HEK293 (cell line): ENCODE results near the gene CENPX.

Experiments
- CTCF ChIA-PET: fragments of 350-600 bp; formaldehyde crosslinking; extraction: SDS; loops from one replicate; lab custom pipeline; 2021; ENCODE audit warnings: antibody characterized with exemption; lab: Yijun Ruan, JAX
- POLR2A ChIA-PET: fragments of 300-600 bp; formaldehyde crosslinking; extraction: SDS; loops from one replicate; lab custom pipeline; 2020; ENCODE audit warnings: antibody characterized with exemption, inconsistent platforms; lab: Yijun Ruan, JAX
- H3K27ac ChIP-seq: fragments of 200-500 bp; sonication (Bioruptor generic); 2 replicates; pipeline ENCODE4 v1.5.1; 2014; ENCODE audit warnings: low read depth, low read length, control low read depth, inconsistent platforms; ENCODE audit errors: extremely low read depth
- H3K36me3 ChIP-seq, 2 experiments: fragments of 200-500 bp in 1 of 2; sonication (Bioruptor generic) in 1 of 2; 1 replicate in 1 of 2; 2 replicates in 1 of 2; pipeline ENCODE4 v1.5.1; 2014 to 2017; ENCODE audit warnings: inconsistent platforms in 2 of 2, low read length in 2 of 2; ENCODE audit not compliant: control insufficient read depth in 2 of 2, insufficient read depth in 1 of 2
- H3K4me1 ChIP-seq: fragments of 200-500 bp; sonication (Bioruptor generic); 2 replicates; pipeline ENCODE4 v1.5.1; 2014; ENCODE audit warnings: mild to moderate bottlenecking, low read length, inconsistent platforms; ENCODE audit not compliant: control insufficient read depth, insufficient read depth
- H3K4me3 ChIP-seq: 2 replicates; pipeline ENCODE4 v1.5.1; 2011; ENCODE audit warnings: low read depth, mild to moderate bottlenecking, control low read depth, low read length, moderate library complexity
- H3K9me3 ChIP-seq: fragments of 200-500 bp; sonication (Bioruptor generic); 2 replicates; pipeline ENCODE4 v1.5.1; 2014; ENCODE audit warnings: low read depth, low read length, inconsistent platforms; ENCODE audit not compliant: control insufficient read depth, insufficient read depth
- GLIS1 ChIP-seq: fragments of 450-650 bp; formaldehyde crosslinking; IDR thresholded peaks from 2 replicates; pipeline ENCODE4 v1.5.1; 2016; ENCODE audit warnings: missing biosample characterization, missing genetic modification characterization
- IKZF3 ChIP-seq: fragments of 450-650 bp; IDR thresholded peaks from 2 replicates; pipeline ENCODE4 v1.5.0; 2018; ENCODE audit warnings: missing biosample characterization, mild to moderate bottlenecking, missing genetic modification characterization, moderate library complexity
- KLF10 ChIP-seq: fragments of 450-650 bp; IDR thresholded peaks from 2 replicates; pipeline ENCODE4 v1.5.1; 2018; ENCODE audit warnings: missing biosample characterization, mild to moderate bottlenecking, missing genetic modification characterization
- KLF9 ChIP-seq: fragments of 450-650 bp; formaldehyde crosslinking; IDR thresholded peaks from 2 replicates; pipeline ENCODE4 v1.5.1; 2016; ENCODE audit warnings: missing biosample characterization, missing genetic modification characterization, low read depth
- MZF1 ChIP-seq: fragments of 450-650 bp; formaldehyde crosslinking; IDR thresholded peaks from 2 replicates; pipeline ENCODE4 v1.5.1; 2017; ENCODE audit warnings: missing biosample characterization, missing genetic modification characterization, borderline replicate concordance
- SP2 ChIP-seq: fragments of 450-650 bp; formaldehyde crosslinking; IDR thresholded peaks from 2 replicates; pipeline ENCODE4 v1.5.1; 2016; ENCODE audit warnings: missing biosample characterization, missing genetic modification characterization
- SP3 ChIP-seq: fragments of 450-650 bp; formaldehyde crosslinking; IDR thresholded peaks from 2 replicates; pipeline ENCODE4 v1.5.1; 2016; ENCODE audit warnings: missing biosample characterization, missing genetic modification characterization
- SP7 ChIP-seq: fragments of 450-650 bp; formaldehyde crosslinking; IDR thresholded peaks from 2 replicates; pipeline ENCODE4 v1.5.1; 2016; ENCODE audit warnings: missing biosample characterization, missing genetic modification characterization
- ZBTB7A ChIP-seq: fragments of 450-650 bp; formaldehyde crosslinking; IDR thresholded peaks from 2 replicates; pipeline ENCODE4 v1.5.1; 2016; ENCODE audit warnings: low read depth, missing biosample characterization, missing genetic modification characterization
- ZFP69B ChIP-seq: fragments of 450-650 bp; formaldehyde crosslinking; IDR thresholded peaks from 2 replicates; pipeline ENCODE4 v1.5.1; 2016; ENCODE audit warnings: missing biosample characterization, missing genetic modification characterization
- ZIC2 ChIP-seq: fragments of 450-650 bp; formaldehyde crosslinking; IDR thresholded peaks from 2 replicates; pipeline ENCODE4 v1.5.1; 2016; ENCODE audit warnings: missing biosample characterization, missing genetic modification characterization
- ZNF23 ChIP-seq: fragments of 450-650 bp; formaldehyde crosslinking; IDR thresholded peaks from 2 replicates; pipeline ENCODE4 v1.5.1; 2016; ENCODE audit warnings: missing biosample characterization, missing genetic modification characterization, borderline replicate concordance
- ZNF24 ChIP-seq: fragments of 450-650 bp; formaldehyde crosslinking; IDR thresholded peaks from 2 replicates; pipeline ENCODE4 v1.5.1; 2016; ENCODE audit warnings: missing biosample characterization, missing genetic modification characterization
- ZNF366 ChIP-seq: fragments of 450-650 bp; formaldehyde crosslinking; conservative IDR thresholded peaks from 2 replicates; pipeline ENCODE4 v1.5.1; 2016; ENCODE audit warnings: missing biosample characterization, missing genetic modification characterization
- ZNF544 ChIP-seq: fragments of 450-650 bp; formaldehyde crosslinking; IDR thresholded peaks from 2 replicates; pipeline ENCODE4 v1.5.0; 2017; ENCODE audit warnings: missing biosample characterization, missing genetic modification characterization
- ZNF600 ChIP-seq: fragments of 450-650 bp; formaldehyde crosslinking; IDR thresholded peaks from 2 replicates; pipeline ENCODE4 v1.5.1; 2016; ENCODE audit warnings: missing biosample characterization, missing genetic modification characterization
- ZNF623 ChIP-seq: fragments of 450-650 bp; formaldehyde crosslinking; IDR thresholded peaks from 2 replicates; pipeline ENCODE4 v1.5.1; 2016; ENCODE audit warnings: missing biosample characterization, missing genetic modification characterization
- ZNF785 ChIP-seq: fragments of 450-650 bp; formaldehyde crosslinking; IDR thresholded peaks from 2 replicates; pipeline ENCODE4 v1.5.1; 2016; ENCODE audit warnings: missing biosample characterization, missing genetic modification characterization
- TF ChIP-seq, protein P1 (sequence below): fragments of 450-650 bp; formaldehyde crosslinking; IDR thresholded peaks from 2 replicates; pipeline ENCODE4 v1.5.1; 2016; ENCODE audit warnings: missing biosample characterization, missing genetic modification characterization, borderline replicate concordance
- TF ChIP-seq, protein P2 (sequence below): fragments of 450-650 bp; formaldehyde crosslinking; IDR thresholded peaks from 2 replicates; pipeline ENCODE4 v1.5.1; 2016; ENCODE audit warnings: missing biosample characterization, missing genetic modification characterization
- TF ChIP-seq, protein P3 (sequence below): sonication (generic); formaldehyde crosslinking; IDR thresholded peaks from 2 replicates; pipeline ENCODE4 v1.8.1; 2022; ENCODE audit warnings: mild to moderate bottlenecking, moderate library complexity, missing genetic modification reagents
- TF ChIP-seq, protein P4 (sequence below): fragments of 450-650 bp; formaldehyde crosslinking; IDR thresholded peaks from 2 replicates; pipeline ENCODE4 v1.5.1; 2017; ENCODE audit warnings: missing biosample characterization, missing genetic modification characterization
- TF ChIP-seq, protein P5 (sequence below): fragments of 450-650 bp; formaldehyde crosslinking; IDR thresholded peaks from 2 replicates; pipeline ENCODE4 v1.5.1; 2016; ENCODE audit warnings: missing biosample characterization, missing genetic modification characterization

CENPX gene

DNA sequence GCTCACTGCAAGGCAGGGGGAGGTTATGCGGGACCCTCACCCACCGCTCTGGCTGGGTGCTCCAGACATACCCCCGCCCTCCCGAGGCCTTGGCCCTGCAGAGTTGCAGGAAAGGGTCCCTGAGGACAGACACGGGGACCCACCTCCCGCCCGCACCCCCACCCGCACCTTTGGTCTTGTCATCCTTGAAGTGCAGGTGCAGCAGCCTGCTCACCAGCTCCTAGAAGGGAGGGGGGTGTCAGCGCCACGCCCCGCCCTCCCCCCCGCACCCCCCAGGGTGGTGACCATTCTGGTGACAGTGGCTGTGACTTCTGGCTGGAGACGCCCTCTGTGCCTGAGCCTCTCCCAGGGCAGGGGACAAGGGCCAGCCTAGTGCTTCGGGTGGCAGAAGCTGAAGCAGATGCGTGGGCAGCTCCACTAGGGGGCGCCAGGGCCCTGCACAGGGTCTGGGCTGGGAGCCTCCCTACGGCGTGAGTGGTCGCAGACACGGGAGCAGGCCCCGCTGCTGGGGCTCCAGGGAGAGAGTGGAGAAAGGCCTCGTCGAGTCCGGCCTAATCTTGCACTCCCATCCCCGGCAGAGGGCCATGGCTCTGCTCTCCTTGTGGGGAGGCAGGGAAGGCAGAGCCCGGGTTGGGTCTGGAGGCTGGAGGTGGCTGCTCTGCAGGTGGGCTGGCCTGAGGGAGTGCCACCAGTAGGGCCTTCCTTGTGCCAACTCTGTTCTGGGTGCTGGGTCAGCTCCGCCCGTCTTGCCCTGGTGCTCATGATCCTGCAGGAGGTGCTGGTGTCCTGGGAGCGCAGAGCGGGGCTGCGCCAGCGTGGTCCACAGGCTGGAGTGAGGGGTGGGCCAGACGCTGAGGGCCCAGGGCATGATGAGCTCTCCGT, 2.7 kb downstream of the CENPX start (continued):
- TF ChIP-seq ZNF366 (tag by site-specific recombination) (no peak), ZNF623 (no peak)
- TF ChIP-seq, protein P1, sequence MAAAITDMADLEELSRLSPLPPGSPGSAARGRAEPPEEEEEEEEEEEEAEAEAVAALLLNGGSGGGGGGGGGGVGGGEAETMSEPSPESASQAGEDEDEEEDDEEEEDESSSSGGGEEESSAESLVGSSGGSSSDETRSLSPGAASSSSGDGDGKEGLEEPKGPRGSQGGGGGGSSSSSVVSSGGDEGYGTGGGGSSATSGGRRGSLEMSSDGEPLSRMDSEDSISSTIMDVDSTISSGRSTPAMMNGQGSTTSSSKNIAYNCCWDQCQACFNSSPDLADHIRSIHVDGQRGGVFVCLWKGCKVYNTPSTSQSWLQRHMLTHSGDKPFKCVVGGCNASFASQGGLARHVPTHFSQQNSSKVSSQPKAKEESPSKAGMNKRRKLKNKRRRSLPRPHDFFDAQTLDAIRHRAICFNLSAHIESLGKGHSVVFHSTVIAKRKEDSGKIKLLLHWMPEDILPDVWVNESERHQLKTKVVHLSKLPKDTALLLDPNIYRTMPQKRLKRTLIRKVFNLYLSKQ (tag by site-specific recombination) = no peak
- TF ChIP-seq, protein P2, sequence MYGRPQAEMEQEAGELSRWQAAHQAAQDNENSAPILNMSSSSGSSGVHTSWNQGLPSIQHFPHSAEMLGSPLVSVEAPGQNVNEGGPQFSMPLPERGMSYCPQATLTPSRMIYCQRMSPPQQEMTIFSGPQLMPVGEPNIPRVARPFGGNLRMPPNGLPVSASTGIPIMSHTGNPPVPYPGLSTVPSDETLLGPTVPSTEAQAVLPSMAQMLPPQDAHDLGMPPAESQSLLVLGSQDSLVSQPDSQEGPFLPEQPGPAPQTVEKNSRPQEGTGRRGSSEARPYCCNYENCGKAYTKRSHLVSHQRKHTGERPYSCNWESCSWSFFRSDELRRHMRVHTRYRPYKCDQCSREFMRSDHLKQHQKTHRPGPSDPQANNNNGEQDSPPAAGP (tag by site-specific recombination) = no peak

DNA sequence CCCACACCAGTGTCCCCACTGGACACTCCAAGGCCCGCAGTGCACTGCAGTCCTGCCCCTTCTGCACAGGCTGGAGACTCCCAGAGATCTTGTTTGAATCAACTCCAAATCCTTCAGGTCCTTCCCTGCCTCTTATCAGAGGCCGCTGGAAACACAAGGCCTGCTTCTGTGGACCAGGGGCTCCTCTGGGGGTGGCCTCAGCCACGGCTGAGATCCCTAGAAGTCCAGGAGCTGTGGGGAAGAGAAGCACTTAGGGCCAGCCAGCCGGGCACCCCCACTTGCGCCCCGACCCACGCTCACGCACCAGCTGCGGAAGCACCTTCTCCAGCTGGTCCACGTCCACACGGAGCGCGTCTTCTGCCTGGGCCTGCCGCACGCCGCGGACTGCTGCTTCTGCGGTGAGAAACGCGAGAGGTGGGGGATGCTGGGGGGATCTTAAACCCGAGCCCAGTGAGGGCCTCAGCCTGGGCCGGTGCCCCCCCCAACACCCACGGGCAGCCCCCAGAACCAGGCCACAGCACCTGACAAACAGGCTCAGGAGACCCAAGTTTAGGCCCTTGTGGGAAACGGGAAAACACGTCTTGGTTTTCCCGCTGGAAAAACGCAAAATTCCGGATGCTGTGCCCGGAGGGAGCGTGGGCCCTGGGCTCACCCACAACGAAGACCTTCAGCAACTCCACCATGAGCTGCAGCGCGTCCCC, 3.5 kb downstream of the CENPX start:
- peaks cover 5% of the 10 kb centered on the region for H3K4me1 ChIP-seq

DNA sequence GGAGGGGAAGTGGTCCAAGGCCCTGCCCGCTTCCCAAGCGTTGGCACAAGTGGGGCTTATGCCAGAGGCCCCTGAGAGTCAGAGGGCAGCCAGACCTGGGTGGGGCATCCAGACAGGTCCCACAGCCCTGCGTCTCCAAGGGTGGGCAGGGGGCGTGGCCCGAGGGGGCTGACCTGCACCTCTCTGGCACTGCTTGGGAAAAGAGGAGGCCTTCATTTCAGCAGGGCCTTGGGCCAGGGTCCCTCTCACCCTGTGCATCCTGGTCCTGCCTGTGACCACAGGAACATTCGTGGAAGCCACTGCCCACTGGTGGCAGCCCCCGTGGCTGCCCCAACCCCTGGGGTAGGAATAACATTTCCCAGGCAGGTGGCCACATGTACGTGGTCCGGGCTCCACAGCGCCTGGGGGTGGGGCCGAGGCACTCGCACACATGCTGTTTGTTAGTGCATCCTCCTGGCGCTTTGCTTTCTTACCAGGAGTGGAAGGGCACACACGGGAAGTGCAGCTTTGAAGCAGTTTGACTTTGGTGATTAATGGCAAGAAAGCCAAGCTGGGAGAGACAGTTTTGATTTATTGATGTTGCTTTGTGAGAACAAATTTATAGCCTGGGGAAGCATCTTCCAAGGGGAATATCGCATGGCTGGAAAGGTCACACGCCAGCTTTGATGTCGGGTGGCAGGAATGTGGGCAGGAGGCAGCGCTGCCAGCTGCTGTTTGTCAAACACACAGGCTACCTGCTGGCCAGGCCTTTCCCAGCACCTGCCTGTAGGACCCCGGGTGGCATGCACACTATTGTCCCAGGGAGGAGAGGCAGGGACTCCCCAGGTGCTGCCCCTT, 4.3 kb downstream of the CENPX start:
- no peaks in the 10 kb centered on the region; the same call in 1 of the 2 replicates for H3K4me1 ChIP-seq
- H3K36me3 ChIP-seq = peaks cover 0 to 20% of the 10 kb centered on the region in 2 experiments; a peak in 1 of 3 replicates
- no peak overlapping the region for H3K4me3 ChIP-seq
- ChIA-PET CTCF (interaction anchor here (0.7 to 7.6 kb wide), 9 partner anchors 13 to 298 kb away, joined by 3 to 105 read pairs (median 3); partner anchors contain the start of genes NOTUM and RAC3), POLR2A (interaction anchor here (0.5 to 4.7 kb wide), 3 partner anchors 14 to 213 kb away, joined by 4 to 13 read pairs (median 4); no protein-coding TSS in a partner anchor)
- H3K27ac ChIP-seq = no peak overlapping the region
- TF ChIP-seq ZNF785 (no peak), SP3 (tag by site-specific recombination) (0 out of 2 replicates have a peak, but pooled peaks have one; percentile 12), ZIC2 (tag by site-specific recombination) (peak; percentile 32; the same call in 1 of the 2 replicates), ZNF600 (tag by site-specific recombination) (0 out of 2 replicates have a peak, but pooled peaks have one; percentile 29), SP2 (tag by site-specific recombination) (peak; percentile 26; the same call in 1 of the 2 replicates), SP7 (tag by site-specific recombination) (no peak), GLIS1 (tag by site-specific recombination) (0 out of 2 replicates have a peak, but pooled peaks have one; percentile 7), ZBTB7A (tag by site-specific recombination) (0 out of 2 replicates have a peak, but pooled peaks have one; percentile 5), ZNF24 (tag by site-specific recombination) (no peak), MZF1 (tag by site-specific recombination) (no peak), ZFP69B (tag by site-specific recombination) (no peak), KLF9 (tag by site-specific recombination) (peak; percentile 50; the same call in 1 of the 2 replicates)
- TF ChIP-seq, protein P3, sequence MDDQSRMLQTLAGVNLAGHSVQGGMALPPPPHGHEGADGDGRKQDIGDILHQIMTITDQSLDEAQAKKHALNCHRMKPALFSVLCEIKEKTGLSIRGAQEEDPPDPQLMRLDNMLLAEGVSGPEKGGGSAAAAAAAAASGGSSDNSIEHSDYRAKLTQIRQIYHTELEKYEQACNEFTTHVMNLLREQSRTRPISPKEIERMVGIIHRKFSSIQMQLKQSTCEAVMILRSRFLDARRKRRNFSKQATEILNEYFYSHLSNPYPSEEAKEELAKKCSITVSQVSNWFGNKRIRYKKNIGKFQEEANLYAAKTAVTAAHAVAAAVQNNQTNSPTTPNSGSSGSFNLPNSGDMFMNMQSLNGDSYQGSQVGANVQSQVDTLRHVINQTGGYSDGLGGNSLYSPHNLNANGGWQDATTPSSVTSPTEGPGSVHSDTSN (CRISPR knock-in tag) = peak; percentile 44; the same call in 1 of the 2 replicates
- TF ChIP-seq, protein P4, sequence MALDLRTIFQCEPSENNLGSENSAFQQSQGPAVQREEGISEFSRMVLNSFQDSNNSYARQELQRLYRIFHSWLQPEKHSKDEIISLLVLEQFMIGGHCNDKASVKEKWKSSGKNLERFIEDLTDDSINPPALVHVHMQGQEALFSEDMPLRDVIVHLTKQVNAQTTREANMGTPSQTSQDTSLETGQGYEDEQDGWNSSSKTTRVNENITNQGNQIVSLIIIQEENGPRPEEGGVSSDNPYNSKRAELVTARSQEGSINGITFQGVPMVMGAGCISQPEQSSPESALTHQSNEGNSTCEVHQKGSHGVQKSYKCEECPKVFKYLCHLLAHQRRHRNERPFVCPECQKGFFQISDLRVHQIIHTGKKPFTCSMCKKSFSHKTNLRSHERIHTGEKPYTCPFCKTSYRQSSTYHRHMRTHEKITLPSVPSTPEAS (tag by site-specific recombination) = peak; percentile 13; the same call in 1 of the 2 replicates
- TF ChIP-seq, protein P5, sequence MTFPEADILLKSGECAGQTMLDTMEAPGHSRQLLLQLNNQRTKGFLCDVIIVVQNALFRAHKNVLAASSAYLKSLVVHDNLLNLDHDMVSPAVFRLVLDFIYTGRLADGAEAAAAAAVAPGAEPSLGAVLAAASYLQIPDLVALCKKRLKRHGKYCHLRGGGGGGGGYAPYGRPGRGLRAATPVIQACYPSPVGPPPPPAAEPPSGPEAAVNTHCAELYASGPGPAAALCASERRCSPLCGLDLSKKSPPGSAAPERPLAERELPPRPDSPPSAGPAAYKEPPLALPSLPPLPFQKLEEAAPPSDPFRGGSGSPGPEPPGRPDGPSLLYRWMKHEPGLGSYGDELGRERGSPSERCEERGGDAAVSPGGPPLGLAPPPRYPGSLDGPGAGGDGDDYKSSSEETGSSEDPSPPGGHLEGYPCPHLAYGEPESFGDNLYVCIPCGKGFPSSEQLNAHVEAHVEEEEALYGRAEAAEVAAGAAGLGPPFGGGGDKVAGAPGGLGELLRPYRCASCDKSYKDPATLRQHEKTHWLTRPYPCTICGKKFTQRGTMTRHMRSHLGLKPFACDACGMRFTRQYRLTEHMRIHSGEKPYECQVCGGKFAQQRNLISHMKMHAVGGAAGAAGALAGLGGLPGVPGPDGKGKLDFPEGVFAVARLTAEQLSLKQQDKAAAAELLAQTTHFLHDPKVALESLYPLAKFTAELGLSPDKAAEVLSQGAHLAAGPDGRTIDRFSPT (tag by site-specific recombination) = peak; percentile 55; the same call in 1 of the 2 replicates
- H3K9me3 ChIP-seq = no peaks in the 10 kb centered on the region

More for the DNA sequence above, 3.5 kb downstream of the CENPX start:
- no peak overlapping the region for H3K27ac ChIP-seq
- POLR2A ChIA-PET = interaction anchor here (0.6 to 5.1 kb wide), 11 partner anchors 11 to 65 kb away, joined by 3 to 61 read pairs (median 6); partner anchors contain the start of genes DCXR, NOTUM and RAC3
- CTCF ChIA-PET = interaction anchor here (0.5 to 7.6 kb wide), 36 partner anchors 9 to 299 kb away, joined by 3 to 105 read pairs (median 4); partner anchors contain the start of genes DCXR, MAFG, MYADML2 and NOTUM
- no peak overlapping the region for H3K4me3 ChIP-seq
- H3K36me3 ChIP-seq = peaks cover 0 to 20% of the 10 kb centered on the region in 2 experiments; a peak in 1 of 3 replicates
- no peaks in the 10 kb centered on the region for H3K9me3 ChIP-seq
- TF ChIP-seq KLF10 (tag by site-specific recombination) (no peak), ZNF544 (tag by site-specific recombination) (no peak), ZNF23 (tag by site-specific recombination) (no peak), IKZF3 (tag by site-specific recombination) (peak; percentile 58; the same call in 1 of the 2 replicates)
